Endothelial cell of umbilical vein (primary cell): ENCODE measurements around the gene HAPLN2. TPM values are rescaled to one million over a fixed set of nuclear protein-coding genes. Genes with fewer than 3 reads are reported as not detected.

ENCODE experiments used
- BruUV-seq: library from RNA; stranded (reverse); fragments of 400-500 nt; replicated peaks from 2 replicates; lab custom pipeline; 2021; lab: Mats Ljungman, UMichigan
- CTCF ChIA-PET: fragments of 300-600, 350-600 bp; sonication (Branson Sonifier 250); formaldehyde crosslinking; loops from one replicate; lab custom pipeline; 2021; ENCODE audit warnings: antibody characterized with exemption, inconsistent platforms; lab: Charles Lee
- POLR2A ChIA-PET: fragments of 300-600, 350-600 bp; sonication (Branson Sonifier 250); formaldehyde crosslinking; loops from one replicate; lab custom pipeline; 2021; ENCODE audit warnings: antibody characterized with exemption, inconsistent platforms; lab: Charles Lee
- DNase-seq: peaks from one replicate; pipeline ENCODE4 v3.0.0-alpha.2; 2011; ENCODE audit warnings: low read depth, low spot score
- FAIRE-seq: peaks from 2 replicates; lab custom pipeline; 2011; peaks lifted over from hg19 to GRCh38; lab: Jason Lieb, UNC
- H2AFZ ChIP-seq: 2 replicates; pipeline ENCODE4 v1.6.0; 2012; ENCODE audit warnings: low read depth, low read length, control low read depth, inconsistent platforms
- H3K27ac ChIP-seq: 2 replicates; pipeline ENCODE4 v1.5.1; 2011; ENCODE audit warnings: low read depth, mild to moderate bottlenecking, control low read depth, low read length, moderate library complexity; ENCODE audit not compliant: insufficient read depth
- H3K27me3 ChIP-seq, 2 experiments: 2 replicates each; pipeline versions ENCODE4 v1.6.0 to v1.6.1; 2011; ENCODE audit warnings: low read length in 2 of 2, mixed read lengths in 1 of 2; ENCODE audit not compliant: control insufficient read depth in 2 of 2, insufficient read depth in 2 of 2
- H3K36me3 ChIP-seq, 2 experiments: 2 replicates in 1 of 2; 3 replicates in 1 of 2; pipeline ENCODE4 v1.5.1; 2011; ENCODE audit warnings: low read length in 2 of 2, mild to moderate bottlenecking in 1 of 2, moderate library complexity in 1 of 2; ENCODE audit not compliant: control insufficient read depth in 2 of 2, insufficient read depth in 2 of 2; ENCODE audit errors: extremely low read depth in 1 of 2
- H3K4me1 ChIP-seq: 3 replicates; pipeline ENCODE4 v1.5.1; 2011; ENCODE audit warnings: mild to moderate bottlenecking, low read length; ENCODE audit not compliant: control insufficient read depth, insufficient read depth; ENCODE audit errors: extremely low read depth
- H3K4me2 ChIP-seq: 2 replicates; pipeline ENCODE4 v1.6.1; 2011; ENCODE audit warnings: low read length, control low read depth, mixed read lengths; ENCODE audit not compliant: insufficient read depth
- H3K4me3 ChIP-seq, 3 experiments: fragments of 200-600 bp in 1 of 3; sonication (generic), shearing (Covaris generic) in 1 of 3; replicated peaks in 1 of 3; 2 replicates each; pipeline ENCODE4 v1.5.1; 2011 to 2016; ENCODE audit warnings: control low read depth in 3 of 3, low read length in 3 of 3, mild to moderate bottlenecking in 2 of 3, inconsistent platforms in 1 of 3, low read depth in 1 of 3, moderate library complexity in 1 of 3; ENCODE audit not compliant: insufficient read depth in 1 of 3
- H3K79me2 ChIP-seq: 2 replicates; pipeline ENCODE4 v1.6.0; 2012; ENCODE audit warnings: low read length, inconsistent platforms; ENCODE audit not compliant: control insufficient read depth, insufficient read depth
- H3K9ac ChIP-seq: replicated peaks from 2 replicates; pipeline ENCODE3; 2011; ENCODE audit warnings: low read length, control low read depth; ENCODE audit not compliant: insufficient read depth; ENCODE audit errors: extremely low read depth
- H3K9me1 ChIP-seq: replicated peaks from 3 replicates; pipeline ENCODE4 v1.6.0; 2011; ENCODE audit warnings: mild to moderate bottlenecking, low read length; ENCODE audit not compliant: control insufficient read depth, insufficient read depth; ENCODE audit errors: extremely low read depth
- H3K9me3 ChIP-seq: replicated peaks from 2 replicates; pipeline ENCODE4 v1.5.1; 2012; ENCODE audit warnings: low read length, inconsistent platforms; ENCODE audit not compliant: control insufficient read depth, insufficient read depth
- H4K20me1 ChIP-seq: replicated peaks from 2 replicates; pipeline ENCODE3; 2011; ENCODE audit warnings: mild to moderate bottlenecking, low read length; ENCODE audit not compliant: control insufficient read depth, insufficient read depth; ENCODE audit errors: extremely low read depth
- CTCF ChIP-seq, 2 donors: IDR thresholded peaks; 1 replicate in 1 of 2; 2 replicates in 1 of 2; pipeline ENCODE4 v1.5.1; 2011; ENCODE audit warnings: low read length in 2 of 2, mild to moderate bottlenecking in 2 of 2, moderate library complexity in 2 of 2, control low read depth in 1 of 2, inconsistent platforms in 1 of 2, low read depth in 1 of 2; ENCODE audit not compliant: insufficient read depth in 1 of 2; ENCODE audit errors: extremely low read depth in 1 of 2
- EZH2 ChIP-seq: IDR thresholded peaks from 2 replicates; pipeline ENCODE4 v1.6.1; 2012; ENCODE audit warnings: borderline replicate concordance, low read depth, mild to moderate bottlenecking, moderate library complexity, low read length, inconsistent platforms; ENCODE audit not compliant: severe bottlenecking
- FOS ChIP-seq: IDR thresholded peaks from 2 replicates; pipeline ENCODE4 v1.6.1; 2011; ENCODE audit warnings: mild to moderate bottlenecking, low read length, moderate library complexity, borderline replicate concordance; ENCODE audit not compliant: insufficient read depth
- GATA2 ChIP-seq: IDR thresholded peaks from 2 replicates; pipeline ENCODE4 v1.7.0; 2011; ENCODE audit warnings: low read depth, mild to moderate bottlenecking, moderate library complexity, mixed read lengths, low read length; ENCODE audit not compliant: insufficient read length, insufficient read depth
- JUN ChIP-seq: IDR thresholded peaks from 2 replicates; pipeline ENCODE4 v1.6.1; 2011; ENCODE audit warnings: borderline replicate concordance, low read depth; ENCODE audit not compliant: insufficient read length, insufficient read depth
- MYC ChIP-seq: IDR thresholded peaks from one replicate; pipeline ENCODE4 v1.6.1; 2011; ENCODE audit warnings: mild to moderate bottlenecking, low read depth, low read length
- POLR2A ChIP-seq: IDR thresholded peaks from 2 replicates; pipeline ENCODE4 v1.6.1; 2012; ENCODE audit warnings: low read depth, mild to moderate bottlenecking, control low read depth, low read length
- POLR2AphosphoS5 ChIP-seq: IDR thresholded peaks from 2 replicates; pipeline ENCODE4 v1.6.1; 2012; ENCODE audit warnings: low read depth, mild to moderate bottlenecking, control low read depth, low read length, moderate library complexity; ENCODE audit not compliant: insufficient read depth
- dilution Hi-C: fragments of 300-500 bp; cut with MboI; formaldehyde crosslinking; loops from one replicate; pipeline ENCODE4 v1.15.0; 2019; ENCODE audit warnings: low sequenced_read_pairs; ENCODE audit not compliant: extremely low pct_ligation_motif_present
- intact Hi-C: fragments of 100-400 bp; cut with micrococcal nuclease; formaldehyde crosslinking; loops from one replicate; pipeline ENCODE4 v1.10.0; 2022
- polyA plus RNA-seq, 4 experiments: library from polyadenylated mRNA; depleted of rRNA in 3 of 4; stranded (reverse) in 3 of 4; unstranded in 1 of 4; fragments of >200 nt; gene quantifications; 2 replicates each; pipeline versions ENCODE4 v1.2.1 to v1.2.3, GENCODE V29; 2011 to 2012; ENCODE audit warnings: missing spikeins in 1 of 4
- total RNA-seq: library from RNA; stranded (reverse); gene quantifications from 2 replicates; pipeline ENCODE4 v1.2.3, GENCODE V29; 2021
- TF ChIP-seq, protein P1 (sequence below): IDR thresholded peaks from 2 replicates; pipeline ENCODE4 v1.6.1; 2011; ENCODE audit not compliant: insufficient read depth, insufficient read length

Gene HAPLN2
- total and polyA plus RNA-seq, 2 donors (not counting 3 experiments of a cell fraction or from before 2014, with no cell fraction given): not detected

GRCh38 chr1:156646738-156647211 is 27.6 kb downstream of the HAPLN2 start:
- H3K27me3 ChIP-seq: peaks cover 56 to 58% of the 10 kb centered on the region in 2 experiments
- H3K9ac ChIP-seq: no peak overlapping the region
- no peaks in the 10 kb centered on the region for H3K9me3 ChIP-seq
- no peak for TF ChIP-seq GATA2
- TF ChIP-seq EZH2: peak; percentile 45
- H3K36me3 ChIP-seq: no peaks in the 10 kb centered on the region
- dilution Hi-C loops: no loop called here
- H3K4me2 ChIP-seq: no peak overlapping the region
- no peaks in the 10 kb centered on the region for H4K20me1 ChIP-seq
- H3K4me3 ChIP-seq: no peak overlapping the region
- CTCF ChIA-PET: interaction anchor here (1.2 kb wide), 1 partner anchor 59 kb away, joined by 3 read pairs; no protein-coding TSS in a partner anchor
- no peaks in the 10 kb centered on the region for H3K79me2 ChIP-seq
- no TSS peak for BruUV-seq
- POLR2A ChIA-PET: no interaction called here
- H3K4me1 ChIP-seq: no peaks in the 10 kb centered on the region
- FAIRE-seq: no peak
- intact Hi-C loops: no loop called here
- no peak for DNase-seq
- H3K9me1 ChIP-seq: no peaks in the 10 kb centered on the region
- H2AFZ ChIP-seq: no peak overlapping the region
- H3K27ac ChIP-seq: no peak overlapping the region

GRCh38 chr1:156647351-156647750 is 28.1 kb downstream of the HAPLN2 start:
- intact Hi-C loops: no loop called here
- Histone ChIP-seq H3K27ac (no peak overlapping the region), H4K20me1 (no peaks in the 10 kb centered on the region), H3K4me2 (no peak overlapping the region), H3K27me3 (peaks cover 52 to 53% of the 10 kb centered on the region in 2 experiments), H2AFZ (no peak overlapping the region), H3K4me3 (no peak overlapping the region), H3K79me2 (no peaks in the 10 kb centered on the region), H3K9me3 (no peaks in the 10 kb centered on the region), H3K36me3 (no peaks in the 10 kb centered on the region), H3K9ac (no peak overlapping the region), H3K4me1 (no peaks in the 10 kb centered on the region), H3K9me1 (no peaks in the 10 kb centered on the region)
- BruUV-seq: no TSS peak
- dilution Hi-C loops: no loop called here
- CTCF ChIA-PET: no interaction called here
- POLR2A ChIA-PET: no interaction called here
- TF ChIP-seq POLR2AphosphoS5 (no peak), FOS (no peak), POLR2A (no peak), JUN (no peak), CTCF (IDR thresholded peaks at IDR 0.05; ENCODE audit: extremely low read depth in 1 of 2, insufficient read depth in 1 of 2, low read depth in 1 of 2, low read length in 2 of 2) (no peak), EZH2 (no peak), GATA2 (no peak), MYC (no peak)
- TF ChIP-seq, protein P1, sequence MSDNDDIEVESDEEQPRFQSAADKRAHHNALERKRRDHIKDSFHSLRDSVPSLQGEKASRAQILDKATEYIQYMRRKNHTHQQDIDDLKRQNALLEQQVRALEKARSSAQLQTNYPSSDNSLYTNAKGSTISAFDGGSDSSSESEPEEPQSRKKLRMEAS: no peak
- no peak for DNase-seq
- no peak for FAIRE-seq
